ENCODE measurements around the gene ARRDC3.
A peak's percentile ranks its signal among the peaks of the same experiment; 100 is the strongest.
"Not testable (repeated sequence)": the region's sequence is repeated elsewhere in the genome, so short reads cannot be mapped to it uniquely, and the experiment has no call there.

ARRDC3 gene

DNA sequence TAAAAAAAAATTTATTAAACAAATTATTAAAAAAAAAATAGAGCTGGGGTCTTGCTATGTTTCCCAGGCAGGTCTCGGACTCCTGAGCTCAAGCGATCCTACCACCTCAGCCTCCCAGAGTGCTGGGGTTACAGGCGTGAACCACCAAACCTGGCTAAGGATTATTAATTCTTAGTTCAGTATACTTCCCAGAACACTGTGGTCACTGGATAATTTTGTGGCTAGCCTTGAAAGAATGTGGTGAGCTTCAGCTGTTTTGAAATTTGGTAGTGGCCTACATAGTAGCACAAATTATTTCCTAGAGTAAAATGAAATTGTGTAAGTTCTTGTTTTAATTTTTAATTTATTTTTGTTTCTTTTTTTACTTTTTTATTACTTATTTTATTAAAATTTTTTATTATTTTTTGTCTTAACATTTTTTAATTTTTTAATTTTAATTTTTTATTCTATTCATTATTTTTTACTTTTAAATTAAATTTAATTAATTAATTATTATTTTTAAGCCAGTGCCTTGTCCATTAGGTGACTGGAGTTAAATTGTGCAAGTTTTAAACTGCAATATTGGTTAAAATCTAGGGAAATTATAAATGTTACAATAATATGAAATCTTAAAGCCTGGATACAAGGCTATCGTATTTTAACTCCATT, 23.0 kb downstream of the ARRDC3 start:
- DNase-seq (ENCODE audit: low spot score) = no peak

DNA sequence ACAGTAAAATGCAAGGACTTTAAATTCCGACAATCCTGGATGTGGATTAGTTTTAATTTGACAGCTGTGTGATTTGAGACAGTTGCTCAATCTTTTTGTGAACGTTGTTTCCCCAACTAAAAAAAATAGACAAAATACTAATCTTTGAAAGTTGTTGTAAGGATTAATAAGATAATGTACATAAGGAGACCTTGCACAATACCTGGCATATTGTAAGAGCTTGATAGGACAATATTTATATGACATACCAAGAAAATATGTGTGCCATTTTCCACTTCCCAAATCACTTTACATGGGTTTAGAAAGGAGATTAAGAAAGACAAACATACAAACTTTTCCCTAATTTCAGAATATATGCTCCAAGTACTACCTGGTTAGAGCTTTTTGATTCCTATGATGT, 25.3 kb downstream of the ARRDC3 start:
- no peak for DNase-seq (ENCODE audit: low spot score)

DNA sequence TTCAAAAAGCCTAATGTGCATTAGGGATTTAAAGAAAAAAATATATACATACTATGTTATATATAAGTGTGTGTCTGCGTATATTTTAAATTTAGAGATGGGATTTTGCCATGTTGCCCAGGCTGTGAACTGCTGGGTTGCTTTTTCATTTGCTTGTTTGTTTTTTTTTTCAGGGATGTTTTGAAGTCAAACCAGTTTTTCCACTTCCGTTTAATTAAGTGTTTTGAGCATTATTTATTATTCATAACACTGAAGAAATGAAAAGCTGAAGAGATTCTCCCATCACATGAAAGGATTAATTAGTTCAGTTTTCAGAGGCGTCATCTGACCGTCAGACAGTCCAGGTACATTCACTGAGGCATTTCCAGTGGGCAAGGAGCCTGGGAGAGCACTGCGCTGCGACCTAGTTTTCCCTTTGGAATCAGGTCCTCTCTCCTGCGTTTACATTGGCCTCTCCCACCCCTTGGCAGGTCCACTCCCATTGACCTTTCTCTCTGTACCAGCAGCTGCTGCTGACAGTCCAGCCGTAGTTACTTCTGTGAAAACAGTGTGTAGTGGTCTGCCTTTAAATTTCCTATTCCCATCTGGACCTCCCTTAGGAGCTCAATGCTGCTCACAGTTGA, 26.0 kb downstream of the ARRDC3 start:
- DNase-seq (ENCODE audit: low spot score) = peak; percentile 60

DNA sequence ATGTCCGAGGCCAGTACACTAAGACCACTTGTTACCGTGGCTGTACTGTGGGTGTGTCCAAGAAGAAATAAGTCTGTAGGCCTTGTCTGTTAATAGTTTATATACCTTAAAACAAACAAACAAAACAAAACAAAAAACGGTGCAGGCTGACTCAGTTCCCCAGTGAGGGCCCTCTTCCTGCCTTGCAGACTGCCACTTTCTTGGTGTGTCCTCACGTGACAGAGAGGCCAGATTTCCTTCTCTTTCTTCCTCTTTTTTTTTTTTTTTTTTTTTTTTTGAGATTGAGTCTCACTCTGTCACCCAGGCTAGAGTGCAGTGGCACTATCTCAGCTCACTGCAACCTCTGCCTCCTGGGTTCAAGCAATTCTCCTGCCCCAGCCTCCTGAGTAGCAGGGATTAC, 28.2 kb downstream of the ARRDC3 start:
- not testable (repeated sequence) for DNase-seq (ENCODE audit: low spot score)

DNA sequence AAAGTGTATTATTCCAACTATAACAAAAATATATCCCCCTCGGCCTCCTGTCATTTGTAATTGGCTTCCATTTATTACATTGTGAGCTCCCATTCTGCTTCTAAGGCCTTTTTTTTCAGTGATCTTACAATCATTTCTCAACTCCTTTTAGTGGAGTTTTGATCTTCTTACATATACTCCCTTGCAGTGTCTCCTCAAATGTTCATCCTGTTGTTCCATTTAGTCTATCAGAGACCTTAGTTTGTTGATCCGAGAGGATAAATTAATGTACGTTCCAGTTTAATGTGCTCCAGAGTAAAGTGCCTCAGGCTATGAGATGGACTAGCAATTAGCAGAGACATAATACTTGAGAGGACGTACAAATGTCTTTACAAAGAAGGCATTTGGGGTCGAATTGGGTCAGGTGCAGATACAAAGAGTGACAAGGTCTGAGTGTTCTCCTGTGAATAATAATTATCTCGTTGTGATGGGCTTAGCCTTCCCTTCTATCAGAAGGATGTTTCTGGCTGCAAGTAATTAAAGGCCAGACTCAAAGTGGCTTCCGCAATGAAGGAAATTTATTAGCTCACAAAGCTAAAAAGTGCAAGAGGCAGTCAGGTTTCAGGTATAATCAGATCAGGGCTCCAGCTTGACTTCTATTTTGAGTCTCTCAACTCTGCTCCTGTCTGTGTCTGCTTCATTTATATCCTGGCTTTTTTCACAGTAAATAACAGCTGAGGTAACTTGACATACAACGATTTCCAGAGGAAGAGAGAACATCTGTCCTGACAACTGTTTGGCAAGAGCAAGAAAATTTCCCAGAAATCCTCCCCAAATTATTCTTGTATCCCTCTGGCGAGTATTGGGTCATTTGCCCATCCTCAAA, 30.1 kb downstream of the ARRDC3 start:
- DNase-seq (ENCODE audit: low spot score) = no peak

DNA sequence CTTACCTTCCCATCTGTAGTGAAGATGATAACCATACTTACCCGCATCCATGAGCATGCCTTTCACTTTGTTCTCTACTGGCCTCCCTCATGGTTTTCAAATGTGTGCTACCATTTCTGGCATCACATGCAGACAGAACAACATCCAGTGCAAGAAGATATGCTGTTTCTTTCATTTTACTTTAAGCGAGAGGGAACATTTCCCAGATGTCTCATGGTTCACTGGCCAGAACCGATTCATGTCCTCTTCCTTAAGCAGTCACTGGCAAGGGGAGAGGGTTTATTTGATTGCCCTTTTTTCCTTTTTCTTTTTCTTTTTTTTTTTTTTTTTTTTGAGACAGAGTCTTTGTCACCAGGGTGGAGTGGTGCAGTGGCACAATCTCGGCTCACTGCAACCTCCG, 37.7 kb downstream of the ARRDC3 start:
- no peak for DNase-seq (ENCODE audit: low spot score)

DNA sequence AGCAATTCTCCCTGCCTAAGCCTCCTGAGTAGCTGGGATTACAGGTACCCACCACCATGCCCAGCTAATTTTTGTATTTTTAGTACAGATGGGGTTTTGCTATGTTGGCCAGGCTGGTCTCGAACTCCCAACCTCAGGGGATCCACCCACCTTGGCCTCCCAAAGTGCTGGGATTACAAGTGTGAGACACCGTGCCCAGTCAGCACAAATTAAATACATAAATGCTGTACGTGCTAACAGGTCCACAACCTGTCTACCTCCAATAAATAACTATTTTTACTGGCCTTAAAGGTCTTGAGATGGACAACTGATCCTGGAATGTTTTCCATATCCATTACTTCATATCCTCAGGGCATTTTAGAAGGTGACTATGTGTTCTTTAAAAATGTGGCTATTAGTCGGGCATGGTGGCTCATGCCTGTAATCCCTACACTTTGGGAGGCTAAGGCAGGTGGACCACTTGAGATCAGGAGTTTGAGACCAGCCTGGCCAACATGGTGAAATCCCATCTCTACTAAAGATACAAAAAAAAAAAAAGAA, 38.4 kb downstream of the ARRDC3 start:
- DNase-seq (ENCODE audit: low spot score) = not testable (repeated sequence)

DNA sequence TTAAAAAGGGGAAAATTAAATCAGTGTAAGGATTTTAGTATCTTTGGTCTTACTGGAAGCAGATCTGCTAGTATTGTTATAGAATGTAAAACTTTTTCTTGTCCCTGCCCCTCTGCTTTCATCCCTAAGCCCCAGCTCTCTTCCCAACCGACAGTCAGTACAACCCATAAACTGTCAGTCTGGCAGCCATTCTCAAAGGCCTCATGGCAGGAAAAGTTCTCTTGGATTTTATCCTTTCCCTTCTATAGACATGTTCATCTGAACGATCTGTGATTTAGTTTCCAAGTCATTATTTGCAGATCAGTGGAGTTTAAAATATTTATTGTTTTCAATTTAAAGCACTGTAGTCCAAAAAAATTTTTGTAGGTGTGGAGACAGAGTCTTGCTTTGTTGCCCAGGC, 39.2 kb downstream of the ARRDC3 start:
- DNase-seq (ENCODE audit: low spot score) = no peak

DNA sequence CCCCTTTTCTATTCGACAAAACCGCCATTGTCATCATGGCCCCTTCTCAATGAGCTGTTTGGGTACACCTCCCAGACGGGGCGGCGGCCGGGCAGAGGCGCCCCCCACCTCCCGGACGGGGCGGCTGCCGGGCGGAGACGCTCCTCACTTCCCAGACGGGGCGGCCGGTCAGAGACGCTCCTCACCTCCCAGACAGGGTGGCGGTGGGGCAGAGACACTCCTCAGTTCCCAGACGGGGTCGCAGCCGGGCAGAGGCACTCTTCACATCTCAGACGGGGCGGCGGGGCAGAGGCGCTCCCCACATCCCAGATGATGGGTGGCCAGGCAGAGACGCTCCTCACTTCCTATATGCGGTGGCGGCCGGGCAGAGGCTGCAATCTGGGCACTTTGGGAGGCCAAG, 40.2 kb downstream of the ARRDC3 start:
- DNase-seq (ENCODE audit: low spot score) = not testable (repeated sequence)

DNA sequence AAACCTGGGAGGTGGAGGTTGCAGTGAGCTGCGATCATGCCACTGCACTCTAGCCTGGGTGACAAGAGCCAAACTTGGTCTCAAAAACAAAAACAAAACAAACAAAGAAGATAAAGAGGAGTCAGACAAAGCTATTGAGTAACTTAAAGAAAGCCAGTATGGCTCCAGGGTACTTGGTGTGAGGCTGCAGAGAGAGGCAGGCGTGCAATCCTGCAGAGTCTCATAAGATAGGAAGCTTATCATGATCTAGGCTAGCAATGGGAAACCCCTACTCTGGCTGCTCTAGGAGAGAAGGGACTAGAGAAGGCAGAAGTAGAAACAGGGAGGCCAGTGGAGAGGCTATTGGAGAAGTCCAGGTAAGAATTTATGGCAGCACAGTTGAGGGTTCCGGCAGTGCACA, 42.0 kb downstream of the ARRDC3 start:
- DNase-seq (ENCODE audit: low spot score) = no peak

DNA sequence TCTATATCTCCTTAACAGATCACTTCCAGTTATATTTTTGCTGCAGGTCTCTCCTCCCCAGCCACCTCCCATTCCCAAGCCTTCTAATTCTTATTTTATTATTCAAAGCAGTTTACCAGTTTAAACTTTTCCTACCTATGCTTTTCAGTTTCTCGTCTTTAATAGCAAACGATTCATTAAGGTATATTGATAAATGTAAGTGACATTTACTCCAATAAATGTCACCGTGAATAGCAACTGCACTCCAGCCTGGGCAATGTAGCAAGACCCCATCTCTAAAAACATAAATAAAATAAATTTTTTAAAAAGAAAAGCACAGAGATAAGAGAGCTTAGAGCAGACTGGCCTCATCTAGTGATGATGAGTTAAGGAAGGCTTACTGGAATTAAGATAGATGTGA, 42.6 kb downstream of the ARRDC3 start:
- no peak for DNase-seq (ENCODE audit: low spot score)

DNA sequence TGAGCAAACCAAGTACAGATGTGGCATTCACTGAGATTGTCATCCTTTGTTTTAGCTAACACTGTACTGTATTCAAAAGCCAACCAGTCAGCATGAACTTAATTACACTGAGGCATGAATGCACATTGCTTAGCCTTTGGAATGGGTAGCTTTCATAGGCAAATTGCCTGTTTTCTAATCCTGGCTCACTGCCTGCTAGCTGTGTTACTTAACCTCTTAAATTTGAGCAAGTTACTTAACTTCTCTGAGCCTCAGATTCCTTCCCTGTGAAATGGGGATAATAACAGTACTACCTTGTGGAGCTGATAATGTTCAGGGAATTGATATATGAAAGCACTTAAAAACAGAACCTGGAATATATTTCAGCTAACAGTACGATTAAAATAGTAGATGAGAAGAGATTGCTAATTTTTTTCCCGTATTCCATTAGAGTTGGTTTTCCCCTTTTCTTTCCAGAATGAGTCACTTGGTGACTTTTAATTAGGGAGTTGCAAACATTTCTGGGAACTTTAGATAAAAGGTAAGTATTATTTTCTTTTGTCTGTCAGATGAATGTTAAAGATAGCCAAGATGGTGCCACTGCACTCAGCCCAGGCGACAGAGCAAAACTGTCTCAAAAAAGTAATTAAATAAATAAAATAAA, 43.9 kb downstream of the ARRDC3 start:
- DNase-seq (ENCODE audit: low spot score) = no peak

DNA sequence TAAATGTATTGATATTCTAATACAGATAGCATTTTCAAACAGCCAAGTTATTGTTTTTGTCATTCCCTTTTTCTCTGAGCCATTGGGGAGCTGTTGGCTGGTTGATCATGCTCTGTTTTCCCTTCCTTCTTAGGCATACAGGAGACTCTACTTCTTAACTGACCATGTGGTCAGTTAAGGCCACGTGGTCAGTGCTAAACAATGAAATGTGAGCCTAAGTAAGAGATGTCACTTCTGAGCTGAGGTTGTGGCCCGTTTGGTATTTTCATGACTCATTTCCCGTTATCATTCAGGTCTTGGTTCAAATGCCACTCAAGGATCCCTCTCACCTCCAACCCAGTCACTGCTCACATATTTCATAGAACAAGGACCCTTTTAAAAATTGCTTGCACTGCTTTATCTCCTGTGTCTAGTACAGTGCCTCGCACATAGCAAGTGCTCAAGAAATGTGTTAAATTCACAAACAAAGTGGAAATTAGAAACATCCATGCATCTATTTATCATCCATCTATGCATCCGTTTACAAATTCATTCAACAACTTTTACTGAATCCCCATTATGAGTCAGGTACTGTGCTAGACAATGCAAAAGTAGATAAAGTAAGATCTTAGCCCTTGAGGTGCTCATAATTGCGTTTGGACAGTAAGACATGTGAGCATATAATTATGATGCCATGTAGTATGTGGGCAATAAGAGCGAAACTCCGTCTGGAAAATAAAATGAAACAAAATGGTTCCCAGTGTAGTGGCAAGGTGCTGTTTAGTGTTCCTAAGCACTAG, 50.7 kb downstream of the ARRDC3 start:
- DNase-seq (ENCODE audit: low spot score) = peak; percentile 33

DNA sequence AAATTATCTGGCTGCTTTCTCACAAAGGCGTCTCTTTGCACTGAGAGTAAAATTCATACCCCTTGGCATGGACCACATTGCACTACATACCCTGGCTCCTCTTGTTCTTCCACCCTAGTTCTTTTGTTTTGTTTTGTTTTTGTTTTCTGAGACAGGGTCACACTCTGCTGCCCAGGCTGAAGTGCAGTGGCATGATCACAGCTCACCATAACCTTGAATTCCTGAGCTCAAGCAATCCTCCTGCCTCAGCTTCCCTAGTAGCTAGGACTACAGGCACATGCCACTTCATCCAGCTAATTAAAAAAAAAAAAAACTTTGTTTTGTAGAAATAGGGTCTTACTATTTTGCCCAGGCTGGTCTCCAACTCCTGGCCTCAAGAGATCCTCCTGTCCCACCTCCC, 51.4 kb downstream of the ARRDC3 start:
- no peak for DNase-seq (ENCODE audit: low spot score)

DNA sequence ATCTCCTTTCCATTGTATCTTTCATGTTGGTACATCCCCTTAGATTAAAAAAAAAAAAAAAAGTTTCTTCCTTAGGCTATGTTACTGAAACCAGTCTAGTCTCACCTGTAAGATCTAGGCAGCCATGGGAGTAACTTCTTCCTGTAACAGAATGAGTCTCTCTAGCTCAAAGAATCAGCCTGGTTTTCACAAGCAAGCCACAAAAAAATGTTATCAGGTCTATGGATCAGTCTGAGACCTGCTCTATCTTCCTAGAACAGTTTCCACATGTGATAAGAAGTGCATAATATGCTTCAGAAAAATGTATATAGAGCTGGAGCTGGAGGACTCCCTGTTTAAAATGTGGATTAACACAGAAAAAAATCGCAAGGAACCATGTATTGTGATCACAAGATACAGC, 53.8 kb downstream of the ARRDC3 start:
- DNase-seq (ENCODE audit: low spot score) = no peak

DNA sequence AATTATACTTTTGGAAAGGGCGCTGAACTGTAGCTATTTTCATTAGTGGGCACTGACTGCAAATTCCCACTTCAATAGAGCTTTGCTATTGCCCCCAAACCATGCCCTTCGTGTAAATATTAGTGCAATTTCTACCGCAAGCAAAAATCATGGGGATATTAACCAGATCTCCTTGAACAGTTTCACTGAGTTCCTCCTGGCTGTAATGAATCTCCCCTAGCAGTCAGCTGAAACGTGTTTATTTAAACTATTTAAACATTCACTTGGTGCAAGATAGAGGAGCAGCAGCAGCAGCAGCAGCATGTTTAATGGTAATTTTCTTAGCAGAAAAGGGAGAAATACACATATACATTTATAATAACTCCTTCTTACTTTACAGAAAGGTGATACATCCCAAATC, 54.4 kb downstream of the ARRDC3 start:
- peak; percentile 27 for DNase-seq (ENCODE audit: low spot score)

DNA sequence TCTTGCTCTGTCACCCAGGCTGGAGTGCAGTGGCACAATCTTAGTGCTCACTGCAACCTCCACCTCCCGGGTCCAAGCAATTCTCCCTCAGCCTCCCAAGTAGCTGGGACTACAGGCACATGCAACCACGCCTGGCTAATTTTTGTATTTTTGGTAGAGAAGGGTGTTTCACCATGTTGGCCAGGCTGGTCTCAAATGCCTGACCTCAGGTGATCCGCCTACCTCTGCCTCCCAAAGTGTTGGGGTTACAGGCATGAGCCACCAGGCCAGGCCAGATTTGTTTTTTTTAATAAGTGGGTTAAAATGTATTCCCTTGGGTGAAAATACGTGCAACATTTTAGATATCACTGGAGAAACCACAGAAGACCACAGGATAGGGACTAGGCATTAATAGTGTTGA, 60.1 kb downstream of the ARRDC3 start:
- not testable (repeated sequence) for DNase-seq (ENCODE audit: low spot score)

DNA sequence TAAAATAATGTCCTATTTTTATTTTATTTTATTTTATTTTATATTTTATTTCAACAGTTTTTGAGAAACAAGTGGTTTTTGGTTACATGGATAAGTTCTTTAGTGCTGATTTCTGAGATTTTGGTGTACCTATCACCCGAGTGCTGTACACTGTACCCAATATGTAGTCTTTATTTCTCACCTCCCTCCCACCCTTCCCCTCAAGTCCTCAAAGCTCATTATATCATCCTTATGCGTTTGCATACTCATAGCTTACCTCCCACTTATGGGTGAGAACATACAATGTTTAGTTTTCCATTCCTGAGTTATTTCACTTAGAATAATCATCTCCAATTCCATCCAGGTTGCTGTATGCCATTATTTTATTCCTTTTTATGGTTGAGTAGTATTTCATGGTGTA, 63.5 kb downstream of the ARRDC3 start:
- no peak for DNase-seq (ENCODE audit: low spot score)

DNA sequence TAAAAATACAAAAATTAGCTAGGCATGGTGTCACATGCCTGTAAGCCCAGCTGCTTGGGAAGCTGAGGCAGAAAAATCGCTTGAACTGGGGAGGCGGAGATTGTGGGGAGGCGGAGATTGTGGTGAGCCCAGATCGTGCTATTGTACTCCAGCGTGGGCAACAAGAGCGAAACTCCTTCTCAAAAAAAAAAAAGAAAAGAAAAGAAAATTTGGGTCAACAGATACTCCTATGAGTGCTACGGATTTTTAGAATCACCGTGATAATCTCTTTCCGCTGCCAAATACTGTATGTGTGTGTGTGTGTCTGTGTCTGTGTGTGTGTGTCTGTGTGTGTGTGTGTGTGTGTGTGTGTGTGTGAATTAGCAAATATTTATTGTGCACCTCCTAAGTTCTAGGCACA, 64.4 kb downstream of the ARRDC3 start:
- DNase-seq (ENCODE audit: low spot score) = no peak

Measured in HuH-7 (cell line).